Adrenal gland (tissue), 12 donors: ENCODE measurements around the gene FOXA3. TPM values are rescaled to one million over a fixed set of nuclear protein-coding genes. Genes with fewer than 3 reads are reported as not detected.

Experiments used
- DNase-seq, 7 donors: peaks; one replicate each; pipeline ENCODE4 v3.0.0-alpha.2; 2019 to 2020
- H3K27ac ChIP-seq, 5 donors: fragments of 200-600 bp; sonication (generic) in 4 of 5; 1 replicate in 3 of 5; 2 replicates in 2 of 5; pipeline versions ENCODE4 v1.5.1 to v1.8.0; 2016 to 2020; ENCODE audit warnings: mild to moderate bottlenecking in 1 of 5
- H3K27me3 ChIP-seq: fragments of 200-600 bp; 2 replicates; pipeline ENCODE4 v1.8.0; 2021
- H3K36me3 ChIP-seq, 2 donors: fragments of 200-600 bp; replicated peaks in 1 of 2; 1 replicate in 1 of 2; 2 replicates in 1 of 2; pipeline versions ENCODE4 v1.5.1 to v1.8.0; 2018 to 2022
- H3K4me1 ChIP-seq, 2 donors: fragments of 200-600 bp; replicated peaks in 1 of 2; 1 replicate in 1 of 2; 2 replicates in 1 of 2; pipeline versions ENCODE4 v1.5.1 to v1.8.0; 2018 to 2021
- H3K4me3 ChIP-seq, 4 donors: fragments of 200-600 bp; sonication (generic) in 3 of 4; one replicate each; pipeline ENCODE4 v1.5.1; 2016 to 2018
- H3K9me3 ChIP-seq, 3 donors: fragments of 200-600 bp; sonication (generic) in 1 of 3; replicated peaks in 1 of 3; 1 replicate in 2 of 3; 2 replicates in 1 of 3; pipeline versions ENCODE4 v1.5.1 to v1.8.0; 2016 to 2021
- CTCF ChIP-seq, 6 experiments: fragments of 450-650 bp in 4 of 6; fragments of 200-600 bp in 2 of 6; sonication (generic) in 1 of 6; IDR thresholded peaks; 1 replicate in 5 of 6; 2 replicates in 1 of 6; pipeline versions ENCODE4 v1.5.1 to v1.8.0; 2016 to 2021; ENCODE audit warnings: antibody characterized with exemption in 6 of 6, mild to moderate bottlenecking in 2 of 6, moderate library complexity in 1 of 6
- POLR2A ChIP-seq, 2 donors: fragments of 450-650 bp; IDR thresholded peaks; one replicate each; pipeline ENCODE4 v1.6.1; 2017; ENCODE audit warnings: antibody characterized with exemption in 2 of 2, mild to moderate bottlenecking in 2 of 2, moderate library complexity in 1 of 2
- WGBS, 4 donors: extraction: QIAGEN DNeasy Blood & Tissue Kit in 2 of 4; methylation state at CpG; one replicate each; pipeline versions ENCODE4 v1.1.5 to v1.1.7; 2013 to 2017; 5-methylcytosine and 5-hydroxymethylcytosine counted together
- intact Hi-C, 2 donors: fragments of 100-400 bp; cut with DNase I; formaldehyde crosslinking; loops; one replicate each; pipeline versions ENCODE4 v1.14.1 to v1.15.0; 2022 to 2023
- polyA plus RNA-seq, 3 donors: library from polyadenylated mRNA; stranded (reverse); fragments of 200-250 nt in 2 of 3; fragments of 350-450 nt in 1 of 3; fragmentation: Illumina TruSeq in 1 of 3; extraction: RNeasy Lipid Tissue Mini Kit (QIAGEN cat#74804) in 1 of 3; gene quantifications; one replicate each; pipeline ENCODE4 v1.2.3, GENCODE V29; 2013 to 2014
- total RNA-seq, 9 donors: library from RNA; depleted of rRNA in 4 of 9; stranded (reverse); fragments of >200 nt in 4 of 9; fragments of 120-200 nt in 1 of 9; fragmentation: NEBNext Ultra II Directional in 1 of 9; extraction: Animal tissue kit (Norgen Biotek cat#: 25700) in 1 of 9; gene quantifications; one replicate each; pipeline versions ENCODE4 v1.1.0 to v1.2.4, GENCODE V29; 2013 to 2023
- donor health status: healthy with polysubstance abuse.
- donor health status: Bipolar disorder and iron deficiency.
- donor health status: DM: yes; HTN: yes; CAD: no.
- donor health status: DM: no; HTN: no; CAD: no.
- donor health status: DM: no; HTN: no; CAD: no.
- donor health status: DM: yes; HTN: yes; CAD: no.

FOXA3 gene
- total and polyA plus RNA-seq, 12 donors = 0.03 to 0.94 TPM; not detected in 10

DNA sequence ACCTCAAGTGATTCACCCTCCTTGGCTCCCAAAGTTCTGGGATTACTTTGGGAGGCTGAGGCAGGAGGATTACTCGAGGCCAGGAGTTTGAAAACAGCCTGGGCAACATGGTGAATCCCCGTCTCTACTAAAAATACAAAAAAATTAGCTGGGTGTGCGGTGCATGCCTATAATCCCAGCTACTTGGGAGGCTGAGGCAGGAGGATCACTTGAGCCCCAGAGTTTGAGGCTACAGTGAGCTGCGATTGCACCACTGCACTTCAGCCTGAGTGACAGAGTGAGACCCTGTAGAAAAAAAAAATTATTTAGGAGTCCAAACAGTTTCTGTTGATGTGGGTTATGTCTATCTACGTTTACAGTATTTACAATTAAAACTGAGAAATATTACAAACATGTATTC, 6.7 kb downstream of the FOXA3 start:
- no peak overlapping the region for H3K27ac ChIP-seq
- H3K4me1 ChIP-seq = no peaks in the 10 kb centered on the region
- intact Hi-C loops = no loop called here
- H3K4me3 ChIP-seq = no peak overlapping the region
- H3K36me3 ChIP-seq = no peaks in the 10 kb centered on the region
- H3K27me3 ChIP-seq = no peaks in the 10 kb centered on the region
- DNase-seq = no peak
- TF ChIP-seq CTCF (IDR thresholded peaks at IDR 0.05) = no peak
- no peak for TF ChIP-seq POLR2A (IDR thresholded peaks at IDR 0.05)
- no peaks in the 10 kb centered on the region for H3K9me3 ChIP-seq
- 76 to 84% (median 82%) methylated on average over 5 of the region's 5 CpGs for WGBS, 4 donors

DNA sequence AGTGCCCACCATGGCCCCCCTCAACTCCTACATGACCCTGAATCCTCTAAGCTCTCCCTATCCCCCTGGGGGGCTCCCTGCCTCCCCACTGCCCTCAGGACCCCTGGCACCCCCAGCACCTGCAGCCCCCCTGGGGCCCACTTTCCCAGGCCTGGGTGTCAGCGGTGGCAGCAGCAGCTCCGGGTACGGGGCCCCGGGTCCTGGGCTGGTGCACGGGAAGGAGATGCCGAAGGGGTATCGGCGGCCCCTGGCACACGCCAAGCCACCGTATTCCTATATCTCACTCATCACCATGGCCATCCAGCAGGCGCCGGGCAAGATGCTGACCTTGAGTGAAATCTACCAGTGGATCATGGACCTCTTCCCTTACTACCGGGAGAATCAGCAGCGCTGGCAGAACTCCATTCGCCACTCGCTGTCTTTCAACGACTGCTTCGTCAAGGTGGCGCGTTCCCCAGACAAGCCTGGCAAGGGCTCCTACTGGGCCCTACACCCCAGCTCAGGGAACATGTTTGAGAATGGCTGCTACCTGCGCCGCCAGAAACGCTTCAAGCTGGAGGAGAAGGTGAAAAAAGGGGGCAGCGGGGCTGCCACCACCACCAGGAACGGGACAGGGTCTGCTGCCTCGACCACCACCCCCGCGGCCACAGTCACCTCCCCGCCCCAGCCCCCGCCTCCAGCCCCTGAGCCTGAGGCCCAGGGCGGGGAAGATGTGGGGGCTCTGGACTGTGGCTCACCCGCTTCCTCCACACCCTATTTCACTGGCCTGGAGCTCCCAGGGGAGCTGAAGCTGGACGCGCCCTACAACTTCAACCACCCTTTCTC, 8.2 kb downstream of the FOXA3 start:
- TF ChIP-seq CTCF (IDR thresholded peaks at IDR 0.05) (no peak), POLR2A (IDR thresholded peaks at IDR 0.05) (no peak)
- Histone ChIP-seq H3K27me3 (no peaks in the 10 kb centered on the region), H3K4me1 (no peaks in the 10 kb centered on the region), H3K36me3 (no peaks in the 10 kb centered on the region), H3K9me3 (no peaks in the 10 kb centered on the region), H3K4me3 (no peak overlapping the region), H3K27ac (no peak overlapping the region)
- WGBS, 4 donors = 82 to 87% (median 85%) methylated on average over 25 to 34 of the region's 34 CpGs
- intact Hi-C loops = no loop called here
- no peak for DNase-seq

GRCh38 chr19:45873219-45873772, 9.2 kb downstream of the FOXA3 start:
- no peak for DNase-seq
- WGBS, 4 donors = 79 to 94% (median 84%) methylated on average over 6 to 7 of the region's 7 CpGs
- no peak overlapping the region for H3K4me3 ChIP-seq
- no peak overlapping the region for H3K27ac ChIP-seq
- TF ChIP-seq CTCF (IDR thresholded peaks at IDR 0.05) (no peak), POLR2A (IDR thresholded peaks at IDR 0.05) (no peak)
- H3K4me1 ChIP-seq = no peaks in the 10 kb centered on the region
- no peaks in the 10 kb centered on the region for H3K9me3 ChIP-seq
- no peaks in the 10 kb centered on the region for H3K36me3 ChIP-seq
- H3K27me3 ChIP-seq = no peaks in the 10 kb centered on the region
- intact Hi-C loops = no loop called here

DNA sequence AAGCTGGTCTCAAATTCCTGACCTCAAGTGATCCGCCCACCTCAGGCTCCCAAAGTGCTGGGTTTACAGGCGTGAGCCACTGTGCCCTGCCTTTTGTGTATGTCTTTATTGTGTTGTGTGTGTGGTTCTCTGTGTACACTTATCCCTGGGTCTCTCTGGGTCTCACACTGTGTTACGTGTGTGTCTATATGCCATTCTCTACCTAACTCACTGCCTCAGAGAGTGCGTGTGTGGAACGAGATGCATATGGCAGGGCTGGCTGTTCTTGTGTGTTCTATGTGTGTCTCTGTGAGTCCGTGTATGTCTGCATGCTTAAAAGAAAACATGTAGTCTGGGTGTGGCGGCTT, 10.5 kb downstream of the FOXA3 start:
- no peak overlapping the region for H3K4me3 ChIP-seq
- WGBS, 4 donors = 80 to 95% (median 88%) methylated on average over 7 of the region's 7 CpGs
- H3K9me3 ChIP-seq = no peaks in the 10 kb centered on the region
- H3K36me3 ChIP-seq = no peaks in the 10 kb centered on the region
- no peak for DNase-seq
- intact Hi-C loops = no loop called here
- TF ChIP-seq CTCF (IDR thresholded peaks at IDR 0.05) (no peak), POLR2A (IDR thresholded peaks at IDR 0.05) (no peak)
- no peaks in the 10 kb centered on the region for H3K4me1 ChIP-seq
- no peaks in the 10 kb centered on the region for H3K27me3 ChIP-seq
- no peak overlapping the region for H3K27ac ChIP-seq
